ENCODE data around the gene ANKFY1. TPM values are rescaled to one million over a fixed set of nuclear protein-coding genes. Genes with fewer than 3 reads are reported as not detected.
A peak's percentile ranks its signal among the peaks of the same experiment; 100 is the strongest.

Gene ANKFY1
- total RNA-seq, 1 experiment from 2014 or later = 21.3 TPM

- DNase-seq (ENCODE audit: low spot score) = no peak
Observed at GRCh38 chr17:4177806-4178205, 86.0 kb downstream of the ANKFY1 start.

- no peak for DNase-seq (ENCODE audit: low spot score)
Observed at GRCh38 chr17:4176808-4177472, 86.8 kb downstream of the ANKFY1 start.

- no peak for DNase-seq (ENCODE audit: low spot score)
Observed at GRCh38 chr17:4175921-4176807, 87.6 kb downstream of the ANKFY1 start.

GRCh38 chr17:4174556-4174955 is 89.2 kb downstream of the ANKFY1 start:
- no peak for DNase-seq (ENCODE audit: low spot score)

GRCh38 chr17:4173781-4174180 is 90.0 kb downstream of the ANKFY1 start:
- DNase-seq (ENCODE audit: low spot score) = no peak

- no peak for DNase-seq (ENCODE audit: low spot score)
Observed at GRCh38 chr17:4172356-4172755, 91.4 kb downstream of the ANKFY1 start.

GRCh38 chr17:4170639-4171280 is 93.0 kb downstream of the ANKFY1 start:
- no peak for DNase-seq (ENCODE audit: low spot score)

- DNase-seq (ENCODE audit: low spot score) = no peak
Observed at GRCh38 chr17:4167786-4168185, 96.0 kb downstream of the ANKFY1 start.

GRCh38 chr17:4166419-4166818 is 97.4 kb downstream of the ANKFY1 start:
- DNase-seq (ENCODE audit: low spot score) = no peak

- no peak for DNase-seq (ENCODE audit: low spot score)
Observed at GRCh38 chr17:4165301-4166010, 98.3 kb downstream of the ANKFY1 start.

- DNase-seq (ENCODE audit: low spot score) = no peak
Observed at GRCh38 chr17:4163951-4164350, 99.8 kb downstream of the ANKFY1 start.

GRCh38 chr17:4162775-4163466 is 100.9 kb downstream of the ANKFY1 start:
- DNase-seq (ENCODE audit: low spot score) = no peak

- DNase-seq (ENCODE audit: low spot score) = no peak
Observed at GRCh38 chr17:4162321-4162720, 101.5 kb downstream of the ANKFY1 start.

GRCh38 chr17:4161967-4162305 is 101.8 kb downstream of the ANKFY1 start:
- no peak for DNase-seq (ENCODE audit: low spot score)

GRCh38 chr17:4161192-4161966 is 102.4 kb downstream of the ANKFY1 start:
- DNase-seq (ENCODE audit: low spot score) = peak; percentile 88

- no peak for DNase-seq (ENCODE audit: low spot score)
Observed at GRCh38 chr17:4160294-4160859, 103.4 kb downstream of the ANKFY1 start.

GRCh38 chr17:4159761-4160160 is 104.0 kb downstream of the ANKFY1 start:
- no peak for DNase-seq (ENCODE audit: low spot score)

GRCh38 chr17:4157618-4158333 is 106.0 kb downstream of the ANKFY1 start:
- no peak for DNase-seq (ENCODE audit: low spot score)

- no peak for DNase-seq (ENCODE audit: low spot score)
Observed at GRCh38 chr17:4156750-4157381, 106.9 kb downstream of the ANKFY1 start.
